Hepatocyte (in vitro differentiated cells): ENCODE data around the gene NHSL1. TPM values are rescaled to one million over a fixed set of nuclear protein-coding genes. Genes with fewer than 3 reads are reported as not detected.

Source experiments
- DNase-seq: peaks from one replicate; pipeline ENCODE4 v3.0.0-alpha.2; 2016; ENCODE audit warnings: low spot score
- H2AFZ ChIP-seq: fragments of 200-600 bp; sonication (generic); 2 replicates; pipeline ENCODE4 v1.6.0; 2016; ENCODE audit warnings: antibody characterized with exemption, mild to moderate bottlenecking
- H3K27ac ChIP-seq: fragments of 200-600 bp; sonication (generic); 2 replicates; pipeline ENCODE4 v1.5.1; 2016; ENCODE audit warnings: mild to moderate bottlenecking
- H3K27me3 ChIP-seq: fragments of 200-600 bp; sonication (generic); 2 replicates; pipeline ENCODE4 v1.6.1; 2016
- H3K36me3 ChIP-seq: fragments of 200-600 bp; sonication (generic); replicated peaks from 2 replicates; pipeline ENCODE4 v1.5.1; 2016; ENCODE audit warnings: low read depth; ENCODE audit not compliant: insufficient read depth
- H3K4me1 ChIP-seq: fragments of 200-600 bp; sonication (generic); 2 replicates; pipeline ENCODE4 v1.5.1; 2016; ENCODE audit warnings: mild to moderate bottlenecking, moderate library complexity; ENCODE audit not compliant: insufficient read depth
- H3K4me2 ChIP-seq: fragments of 200-600 bp; sonication (generic); 2 replicates; pipeline ENCODE4 v1.6.0; 2016
- H3K4me3 ChIP-seq: fragments of 200-600 bp; sonication (generic); 2 replicates; pipeline ENCODE4 v1.5.1; 2016; ENCODE audit warnings: mild to moderate bottlenecking
- H3K79me2 ChIP-seq: fragments of 200-600 bp; sonication (generic); 2 replicates; pipeline ENCODE4 v1.6.0; 2017; ENCODE audit warnings: mild to moderate bottlenecking
- H3K9me2 ChIP-seq: fragments of 200-600 bp; sonication (generic); replicated peaks from 2 replicates; pipeline ENCODE4 v1.6.0; 2017; ENCODE audit warnings: mild to moderate bottlenecking; ENCODE audit not compliant: insufficient read depth
- H3K9me3 ChIP-seq: fragments of 200-600 bp; sonication (generic); 2 replicates; pipeline ENCODE4 v1.5.1; 2016; ENCODE audit warnings: low read depth, mild to moderate bottlenecking
- H4K20me1 ChIP-seq: fragments of 200-600 bp; sonication (generic); 2 replicates; pipeline ENCODE4 v1.6.0; 2016; ENCODE audit warnings: mild to moderate bottlenecking; ENCODE audit not compliant: insufficient read depth, poor library complexity, severe bottlenecking
- EZH2 ChIP-seq: fragments of 200-600 bp; sonication (generic); IDR thresholded peaks from 2 replicates; pipeline ENCODE4 v1.6.1; 2016; ENCODE audit warnings: antibody characterized with exemption, mild to moderate bottlenecking, borderline replicate concordance
- EZH2phosphoT487 ChIP-seq: fragments of 200-600 bp; sonication (generic); IDR thresholded peaks from one replicate; pipeline ENCODE4 v1.6.1; 2018; ENCODE audit warnings: antibody characterized with exemption, mild to moderate bottlenecking, low read depth, moderate library complexity; ENCODE audit not compliant: unreplicated experiment, severe bottlenecking
- WGBS: methylation state at CpG from one replicate; pipeline ENCODE4 v1.1.6; 2016; ENCODE audit warnings: low lambda C conversion rate; ENCODE audit errors: missing lambda C conversion rate; 5-methylcytosine and 5-hydroxymethylcytosine counted together
- polyA plus RNA-seq: library from polyadenylated mRNA; unstranded; fragments of >200 nt; fragmentation: Nextera tagmentation; extraction: Ambion mirVana; gene quantifications from 2 replicates; pipeline ENCODE4 v1.2.1, GENCODE V29; 2016
- total RNA-seq: library from RNA; depleted of rRNA; stranded (reverse); fragments of >200 nt; gene quantifications from 2 replicates; pipeline ENCODE4 v1.2.3, GENCODE V29; 2014
- TF ChIP-seq, protein P1 (sequence below): fragments of 200-600 bp; sonication (generic); IDR thresholded peaks from 2 replicates; pipeline ENCODE4 v1.5.1; 2016; ENCODE audit warnings: antibody characterized with exemption, mild to moderate bottlenecking; ENCODE audit not compliant: poor library complexity

Gene NHSL1
- total and polyA plus RNA-seq, 2 experiments from 2014 or later = 39.0 to 58.0 TPM

- no peak overlapping the region for H2AFZ ChIP-seq
- peaks cover 7% of the 10 kb centered on the region for H3K9me3 ChIP-seq
- H3K27me3 ChIP-seq = no peaks in the 10 kb centered on the region
- peaks cover 3% of the 10 kb centered on the region for H4K20me1 ChIP-seq
- peaks cover 82% of the 10 kb centered on the region for H3K79me2 ChIP-seq
- no peak overlapping the region for H3K4me3 ChIP-seq
- H3K36me3 ChIP-seq = no peaks in the 10 kb centered on the region
- no peak overlapping the region for H3K4me2 ChIP-seq
- H3K4me1 ChIP-seq = peaks cover 11% of the 10 kb centered on the region
- no peak overlapping the region for H3K27ac ChIP-seq
- DNase-seq = no peak
- 96% methylated on average over 5 of the region's 5 CpGs for WGBS
- no peaks in the 10 kb centered on the region for H3K9me2 ChIP-seq
- TF ChIP-seq, protein P1, sequence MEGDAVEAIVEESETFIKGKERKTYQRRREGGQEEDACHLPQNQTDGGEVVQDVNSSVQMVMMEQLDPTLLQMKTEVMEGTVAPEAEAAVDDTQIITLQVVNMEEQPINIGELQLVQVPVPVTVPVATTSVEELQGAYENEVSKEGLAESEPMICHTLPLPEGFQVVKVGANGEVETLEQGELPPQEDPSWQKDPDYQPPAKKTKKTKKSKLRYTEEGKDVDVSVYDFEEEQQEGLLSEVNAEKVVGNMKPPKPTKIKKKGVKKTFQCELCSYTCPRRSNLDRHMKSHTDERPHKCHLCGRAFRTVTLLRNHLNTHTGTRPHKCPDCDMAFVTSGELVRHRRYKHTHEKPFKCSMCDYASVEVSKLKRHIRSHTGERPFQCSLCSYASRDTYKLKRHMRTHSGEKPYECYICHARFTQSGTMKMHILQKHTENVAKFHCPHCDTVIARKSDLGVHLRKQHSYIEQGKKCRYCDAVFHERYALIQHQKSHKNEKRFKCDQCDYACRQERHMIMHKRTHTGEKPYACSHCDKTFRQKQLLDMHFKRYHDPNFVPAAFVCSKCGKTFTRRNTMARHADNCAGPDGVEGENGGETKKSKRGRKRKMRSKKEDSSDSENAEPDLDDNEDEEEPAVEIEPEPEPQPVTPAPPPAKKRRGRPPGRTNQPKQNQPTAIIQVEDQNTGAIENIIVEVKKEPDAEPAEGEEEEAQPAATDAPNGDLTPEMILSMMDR = no peak
- TF ChIP-seq EZH2phosphoT487 (no peak), EZH2 (no peak)
Observed at GRCh38 chr6:138521790-138522189, 22.5 kb upstream of the NHSL1 start.

DNA sequence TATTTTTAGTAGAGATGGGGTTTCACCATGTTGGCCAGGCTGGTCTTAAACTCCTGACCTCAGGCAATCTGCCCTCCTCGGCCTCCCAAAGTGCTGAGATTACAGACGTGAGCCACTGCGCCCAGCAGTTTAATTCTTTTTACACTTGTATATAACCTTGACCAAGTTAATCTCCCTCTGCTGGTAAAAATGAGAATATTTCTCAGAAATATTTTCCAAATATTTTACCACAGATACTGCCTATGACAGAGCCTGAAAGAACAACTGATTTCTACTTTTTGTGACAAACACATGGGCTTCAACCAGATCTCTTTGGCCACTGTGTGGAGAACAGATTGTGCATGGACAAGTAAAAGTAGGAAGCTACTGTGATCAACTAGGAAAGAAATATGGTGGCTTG, 21.2 kb upstream of the NHSL1 start:
- no peak overlapping the region for H3K4me3 ChIP-seq
- H3K27ac ChIP-seq = no peak overlapping the region
- WGBS = 62% methylated on average over 3 of the region's 3 CpGs
- H3K36me3 ChIP-seq = no peaks in the 10 kb centered on the region
- H3K79me2 ChIP-seq = peaks cover 88% of the 10 kb centered on the region
- peaks cover 3% of the 10 kb centered on the region for H4K20me1 ChIP-seq
- TF ChIP-seq EZH2phosphoT487 = no peak
- TF ChIP-seq, protein P1 = peak; percentile 37
- TF ChIP-seq EZH2 = no peak
- no peak for DNase-seq
- H3K4me1 ChIP-seq = peaks cover 8% of the 10 kb centered on the region
- H2AFZ ChIP-seq = no peak overlapping the region
- peaks cover 7% of the 10 kb centered on the region for H3K9me3 ChIP-seq
- no peak overlapping the region for H3K4me2 ChIP-seq
- H3K9me2 ChIP-seq = no peaks in the 10 kb centered on the region
- no peaks in the 10 kb centered on the region for H3K27me3 ChIP-seq

DNA sequence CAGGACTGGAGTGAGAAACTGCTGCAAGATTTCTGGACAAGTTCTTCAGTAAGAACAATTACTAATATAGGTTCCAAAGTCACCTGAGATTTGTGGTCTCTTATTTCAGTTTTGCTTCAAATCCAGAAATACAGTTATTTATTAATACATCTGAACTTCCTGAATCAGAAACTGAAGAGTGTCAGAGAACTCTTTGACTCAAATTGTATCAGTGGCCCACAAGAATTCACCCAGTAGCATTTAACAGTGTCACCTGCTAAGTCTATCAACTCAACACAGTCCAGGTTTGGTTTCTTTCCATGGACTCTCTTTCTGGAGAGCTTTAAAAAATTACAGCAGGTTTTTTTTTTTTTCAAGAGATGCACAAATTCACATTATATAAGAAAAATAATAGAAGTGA, 18.8 kb upstream of the NHSL1 start:
- H3K9me2 ChIP-seq = no peaks in the 10 kb centered on the region
- H3K79me2 ChIP-seq = peaks cover 91% of the 10 kb centered on the region
- no peak overlapping the region for H3K4me2 ChIP-seq
- no peak for DNase-seq
- H3K4me1 ChIP-seq = peaks cover 8% of the 10 kb centered on the region
- no peak overlapping the region for H2AFZ ChIP-seq
- no peaks in the 10 kb centered on the region for H3K36me3 ChIP-seq
- no peak overlapping the region for H3K27ac ChIP-seq
- H4K20me1 ChIP-seq = peaks cover 3% of the 10 kb centered on the region
- TF ChIP-seq, protein P1 = no peak
- H3K9me3 ChIP-seq = peaks cover 7% of the 10 kb centered on the region
- H3K27me3 ChIP-seq = no peaks in the 10 kb centered on the region
- no peak overlapping the region for H3K4me3 ChIP-seq

GRCh38 chr6:138517635-138518034, 18.3 kb upstream of the NHSL1 start:
- Histone ChIP-seq H3K27me3 (no peaks in the 10 kb centered on the region), H3K4me2 (no peak overlapping the region), H3K4me1 (peaks cover 5% of the 10 kb centered on the region), H3K79me2 (peaks cover 90% of the 10 kb centered on the region), H4K20me1 (no peaks in the 10 kb centered on the region), H3K9me3 (peaks cover 7% of the 10 kb centered on the region), H3K4me3 (no peak overlapping the region), H3K9me2 (no peaks in the 10 kb centered on the region), H3K27ac (no peak overlapping the region), H2AFZ (no peak overlapping the region), H3K36me3 (no peaks in the 10 kb centered on the region)
- 98% methylated on average over 3 of the region's 3 CpGs for WGBS
- DNase-seq = peak; percentile 26
- TF ChIP-seq EZH2phosphoT487 (no peak), EZH2 (no peak)
- TF ChIP-seq, protein P1 = peak; percentile 39
